WTC11 (cell line): ENCODE data around the gene ADAM8. TPM values are rescaled to one million over a fixed set of nuclear protein-coding genes. Genes with fewer than 3 reads are reported as not detected.

Source experiments
- ATAC-seq: fragments of 200-7000 bp; cut with Tn5 transposase; 2 replicates; pipeline ENCODE4 v1.10.0; 2021; ENCODE audit warnings: mild to moderate bottlenecking, moderate library complexity
- CTCF ChIA-PET: fragments of 300-600 bp; sonication (Branson Sonifier 250); formaldehyde crosslinking; loops from one replicate; lab custom pipeline; 2021; ENCODE audit warnings: antibody characterized with exemption; lab: Charles Lee
- POLR2A ChIA-PET: fragments of 350-600 bp; sonication (Branson Sonifier 250); formaldehyde crosslinking; loops from one replicate; lab custom pipeline; 2021; ENCODE audit warnings: antibody characterized with exemption; lab: Charles Lee
- DNase-seq: peaks from one replicate; pipeline ENCODE4 v3.0.0; 2021; ENCODE audit warnings: low spot score
- H3K27ac Mint-ChIP-seq: 2 replicates; pipeline ENCODE4 v1.8.0; 2021; ENCODE audit warnings: mixed read lengths
- H3K27me3 Mint-ChIP-seq: 2 replicates; pipeline ENCODE4 v1.8.0; 2021; ENCODE audit warnings: low read depth, mild to moderate bottlenecking, moderate library complexity, mixed read lengths
- H3K36me3 Mint-ChIP-seq: 2 replicates; pipeline ENCODE4 v1.8.0; 2021; ENCODE audit warnings: mixed read lengths
- H3K4me1 Mint-ChIP-seq: 2 replicates; pipeline ENCODE4 v1.8.0; 2022; ENCODE audit warnings: mixed read lengths
- H3K4me3 Mint-ChIP-seq: 2 replicates; pipeline ENCODE4 v1.8.0; 2021; ENCODE audit warnings: mild to moderate bottlenecking, moderate library complexity, mixed read lengths
- H3K9me3 Mint-ChIP-seq: 2 replicates; pipeline ENCODE4 v1.8.0; 2021; ENCODE audit warnings: mixed read lengths
- ATF1 ChIP-seq: sonication (generic); formaldehyde crosslinking; IDR thresholded peaks from 2 replicates; pipeline ENCODE4 v1.8.1; 2023; ENCODE audit warnings: mild to moderate bottlenecking, moderate library complexity, missing genetic modification reagents
- CBFB ChIP-seq: sonication (generic); formaldehyde crosslinking; IDR thresholded peaks from 2 replicates; pipeline ENCODE4 v1.8.1; 2022; ENCODE audit warnings: mild to moderate bottlenecking, low read depth, missing genetic modification reagents
- ELF4 ChIP-seq: sonication (generic); formaldehyde crosslinking; IDR thresholded peaks from 2 replicates; pipeline ENCODE4 v1.8.1; 2022; ENCODE audit warnings: low read depth, mild to moderate bottlenecking, moderate library complexity, missing genetic modification reagents
- ESRRA ChIP-seq: sonication (generic); formaldehyde crosslinking; IDR thresholded peaks from 2 replicates; pipeline ENCODE4 v1.8.1; 2022; ENCODE audit warnings: mild to moderate bottlenecking, missing genetic modification reagents, borderline replicate concordance
- ETV6 ChIP-seq: sonication (generic); formaldehyde crosslinking; IDR thresholded peaks from 2 replicates; pipeline ENCODE4 v1.8.1; 2022; ENCODE audit warnings: mild to moderate bottlenecking, missing genetic modification reagents
- FOXJ3 ChIP-seq: sonication (generic); formaldehyde crosslinking; IDR thresholded peaks from 2 replicates; pipeline ENCODE4 v1.9.0; 2021; ENCODE audit warnings: missing genetic modification reagents, mild to moderate bottlenecking, borderline replicate concordance
- HMGA2 ChIP-seq: fragments of 250-450 bp; sonication (Bioruptor Pico); IDR thresholded peaks from 2 replicates; pipeline ENCODE4 v1.4.0; 2021; ENCODE audit warnings: mild to moderate bottlenecking, moderate library complexity
- JUN ChIP-seq: sonication (generic); formaldehyde crosslinking; IDR thresholded peaks from 2 replicates; pipeline ENCODE4 v1.8.0; 2023; ENCODE audit warnings: mild to moderate bottlenecking, missing genetic modification reagents
- NFYB ChIP-seq: sonication (generic); formaldehyde crosslinking; conservative IDR thresholded peaks from 2 replicates; pipeline ENCODE4 v1.8.0; 2022; ENCODE audit warnings: low read depth, missing genetic modification reagents
- PRRX2 ChIP-seq: fragments of 250-450 bp; sonication (Bioruptor Pico); IDR thresholded peaks from 2 replicates; pipeline ENCODE4 v1.8.0; 2021; ENCODE audit warnings: mild to moderate bottlenecking
- SP1 ChIP-seq: sonication (generic); formaldehyde crosslinking; conservative IDR thresholded peaks from 2 replicates; pipeline ENCODE4 v1.8.1; 2022; ENCODE audit warnings: missing genetic modification reagents
- ZNF138 ChIP-seq: sonication (generic); formaldehyde crosslinking; conservative IDR thresholded peaks from 2 replicates; pipeline ENCODE4 v1.8.1; 2022; ENCODE audit warnings: mild to moderate bottlenecking, moderate library complexity, missing genetic modification reagents
- ZNF396 ChIP-seq: fragments of 250-450 bp; sonication (Bioruptor Pico); IDR thresholded peaks from 2 replicates; pipeline ENCODE4 v1.8.0; 2021; ENCODE audit warnings: mild to moderate bottlenecking, moderate library complexity, borderline replicate concordance
- total RNA-seq: library from RNA; stranded (reverse); gene quantifications from 3 replicates; pipeline ENCODE4 v1.2.3, GENCODE V29; 2021
- TF ChIP-seq, protein P1 (sequence below): fragments of 250-450 bp; sonication (Bioruptor Pico); IDR thresholded peaks from 2 replicates; pipeline ENCODE4 v1.9.0; 2021; ENCODE audit warnings: mild to moderate bottlenecking
- TF ChIP-seq, protein P2 (sequence below): sonication (generic); formaldehyde crosslinking; IDR thresholded peaks from 2 replicates; pipeline ENCODE4 v1.8.1; 2022; ENCODE audit warnings: missing genetic modification reagents, borderline replicate concordance
- TF ChIP-seq, protein P3 (sequence below): fragments of 250-450 bp; sonication (Bioruptor Pico); IDR thresholded peaks from 2 replicates; pipeline ENCODE4 v1.9.0; 2021; ENCODE audit warnings: moderate library complexity, mild to moderate bottlenecking, inconsistent platforms, borderline replicate concordance
- TF ChIP-seq, protein P4 (sequence below): sonication (generic); formaldehyde crosslinking; IDR thresholded peaks from 2 replicates; pipeline ENCODE4 v1.8.1; 2023; ENCODE audit warnings: mild to moderate bottlenecking, missing genetic modification reagents
- TF ChIP-seq, protein P5 (sequence below): sonication (generic); formaldehyde crosslinking; IDR thresholded peaks from 2 replicates; pipeline ENCODE4 v1.8.0; 2023; ENCODE audit warnings: mild to moderate bottlenecking, missing genetic modification reagents
- TF ChIP-seq, protein P6 (sequence below): sonication (generic); formaldehyde crosslinking; IDR thresholded peaks from 2 replicates; pipeline ENCODE4 v1.8.0; 2023; ENCODE audit warnings: missing genetic modification reagents

ADAM8 gene
- total RNA-seq, 1 experiment from 2014 or later = 7.2 TPM

DNA sequence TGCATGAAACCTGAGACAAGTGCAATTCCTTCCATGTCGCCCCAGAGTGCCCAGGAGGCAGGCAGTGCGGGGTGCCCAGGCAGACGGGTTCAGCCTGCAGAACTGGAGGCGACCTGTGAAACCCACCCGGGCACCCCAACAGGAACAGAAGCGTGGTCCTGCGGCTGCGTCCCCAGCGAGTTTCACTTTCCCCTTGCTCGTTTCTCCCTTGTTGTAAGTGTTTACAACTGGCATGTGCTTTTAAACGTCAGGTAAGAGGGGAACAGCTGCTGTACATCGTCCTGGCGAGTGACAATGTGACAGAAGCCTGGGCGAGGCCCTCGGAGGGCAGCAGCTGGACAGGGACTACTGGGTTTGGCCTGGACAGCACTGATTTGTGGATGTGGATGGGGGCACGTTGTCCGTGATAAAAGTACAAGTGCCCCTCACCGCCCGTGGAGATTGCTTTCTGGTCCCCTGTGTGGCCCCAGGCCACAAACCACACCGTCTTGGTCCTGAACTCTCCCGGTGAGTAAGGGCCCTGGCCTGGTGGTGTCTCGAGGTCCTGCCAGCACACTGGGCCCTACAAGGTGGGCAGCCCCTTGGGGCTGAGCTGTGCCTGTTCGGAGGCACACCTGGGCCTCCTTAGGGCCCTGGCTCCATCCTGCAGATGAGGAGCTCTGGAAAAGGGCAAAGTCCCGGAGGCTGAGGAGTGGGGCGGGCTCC lies 35.0 kb downstream of the ADAM8 start (continued):
- TF ChIP-seq, protein P1, sequence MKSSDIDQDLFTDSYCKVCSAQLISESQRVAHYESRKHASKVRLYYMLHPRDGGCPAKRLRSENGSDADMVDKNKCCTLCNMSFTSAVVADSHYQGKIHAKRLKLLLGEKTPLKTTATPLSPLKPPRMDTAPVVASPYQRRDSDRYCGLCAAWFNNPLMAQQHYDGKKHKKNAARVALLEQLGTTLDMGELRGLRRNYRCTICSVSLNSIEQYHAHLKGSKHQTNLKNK = no peak
- TF ChIP-seq FOXJ3 (CRISPR knock-in tag) (no peak), JUN (CRISPR knock-in tag) (no peak), ZNF138 (no peak)

DNA sequence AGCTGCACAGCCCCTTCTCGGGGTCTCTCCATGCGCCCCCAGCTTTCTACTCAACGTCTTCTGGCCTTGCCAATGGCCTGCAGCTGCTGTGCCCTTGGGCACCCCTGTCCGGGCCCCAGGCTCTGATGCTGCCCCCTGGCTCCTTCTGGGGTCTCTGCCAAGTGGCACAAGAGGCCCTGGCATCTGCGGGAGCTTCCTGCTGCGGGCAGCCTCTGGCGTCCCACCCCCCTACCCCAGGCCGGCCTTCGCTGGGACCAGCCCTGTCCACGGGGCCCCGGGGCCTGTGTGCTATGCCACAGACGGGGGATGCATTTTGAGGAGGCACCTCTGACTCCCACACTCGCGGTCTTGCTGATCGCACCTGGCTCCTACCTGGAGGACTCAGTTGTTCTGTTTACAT lies 36.7 kb downstream of the ADAM8 start:
- Mint-ChIP-seq H3K36me3 (peaks cover 11% of the 10 kb centered on the region), H3K27me3 (peaks cover 34% of the 10 kb centered on the region), H3K4me3 (no peak overlapping the region), H3K9me3 (no peaks in the 10 kb centered on the region), H3K27ac (no peak overlapping the region), H3K4me1 (peaks cover 34% of the 10 kb centered on the region)
- no peak for TF ChIP-seq ELF4 (CRISPR knock-in tag)
- TF ChIP-seq, protein P2, sequence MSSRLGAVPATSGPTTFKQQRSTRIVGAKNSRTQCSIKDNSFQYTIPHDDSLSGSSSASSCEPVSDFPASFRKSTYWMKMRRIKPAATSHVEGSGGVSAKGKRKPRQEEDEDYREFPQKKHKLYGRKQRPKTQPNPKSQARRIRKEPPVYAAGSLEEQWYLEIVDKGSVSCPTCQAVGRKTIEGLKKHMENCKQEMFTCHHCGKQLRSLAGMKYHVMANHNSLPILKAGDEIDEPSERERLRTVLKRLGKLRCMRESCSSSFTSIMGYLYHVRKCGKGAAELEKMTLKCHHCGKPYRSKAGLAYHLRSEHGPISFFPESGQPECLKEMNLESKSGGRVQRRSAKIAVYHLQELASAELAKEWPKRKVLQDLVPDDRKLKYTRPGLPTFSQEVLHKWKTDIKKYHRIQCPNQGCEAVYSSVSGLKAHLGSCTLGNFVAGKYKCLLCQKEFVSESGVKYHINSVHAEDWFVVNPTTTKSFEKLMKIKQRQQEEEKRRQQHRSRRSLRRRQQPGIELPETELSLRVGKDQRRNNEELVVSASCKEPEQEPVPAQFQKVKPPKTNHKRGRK (CRISPR knock-in tag) = no peak
- TF ChIP-seq, protein P3, sequence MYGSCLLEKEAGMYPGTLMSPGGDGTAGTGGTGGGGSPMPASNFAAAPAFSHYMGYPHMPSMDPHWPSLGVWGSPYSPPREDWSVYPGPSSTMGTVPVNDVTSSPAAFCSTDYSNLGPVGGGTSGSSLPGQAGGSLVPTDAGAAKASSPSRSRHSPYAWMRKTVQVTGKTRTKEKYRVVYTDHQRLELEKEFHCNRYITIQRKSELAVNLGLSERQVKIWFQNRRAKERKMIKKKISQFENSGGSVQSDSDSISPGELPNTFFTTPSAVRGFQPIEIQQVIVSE (CRISPR knock-in tag) = no peak
- ATAC-seq = no peak
- POLR2A ChIA-PET = no interaction called here
- CTCF ChIA-PET = interaction anchor here (1.0 kb wide), 1 partner anchor 27 kb away, joined by 3 read pairs; no protein-coding TSS in a partner anchor
- no peak for DNase-seq

DNA sequence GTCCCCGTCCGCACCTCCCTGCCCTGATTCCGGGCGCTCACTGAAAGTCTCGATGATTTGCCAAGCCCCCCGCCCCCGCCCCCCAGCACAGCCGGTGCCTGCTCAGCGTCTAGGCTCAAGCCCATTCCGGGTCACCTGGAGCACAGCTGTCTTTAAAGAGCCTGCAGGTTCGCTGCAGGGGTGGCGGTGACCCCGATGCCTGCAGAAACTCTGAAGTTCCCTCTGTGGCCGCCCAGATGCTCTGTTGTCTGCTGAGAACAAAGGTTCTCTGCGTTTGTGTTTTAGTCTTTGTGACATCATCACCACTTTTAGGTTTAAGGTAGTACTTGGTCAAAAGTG lies 38.2 kb downstream of the ADAM8 start:
- no peaks in the 10 kb centered on the region for H3K9me3 Mint-ChIP-seq
- peaks cover 11% of the 10 kb centered on the region for H3K36me3 Mint-ChIP-seq
- ATAC-seq (no peak), DNase-seq (no peak)
- peaks cover 33% of the 10 kb centered on the region for H3K4me1 Mint-ChIP-seq
- POLR2A ChIA-PET = no interaction called here
- peak overlapping the region; percentile 71 for H3K4me3 Mint-ChIP-seq
- no peak overlapping the region for H3K27ac Mint-ChIP-seq
- no peak for TF ChIP-seq PRRX2
- TF ChIP-seq ETV6 (CRISPR knock-in tag) = no peak
- TF ChIP-seq ESRRA (CRISPR knock-in tag) = no peak
- TF ChIP-seq, protein P1 = no peak
- no peak for TF ChIP-seq FOXJ3 (CRISPR knock-in tag)
- 0 out of 2 replicates have a peak, but pooled peaks have one; percentile 4 for TF ChIP-seq SP1 (CRISPR knock-in tag)
- TF ChIP-seq CBFB (CRISPR knock-in tag) = no peak
- TF ChIP-seq ZNF396 = no peak
- TF ChIP-seq NFYB (CRISPR knock-in tag) = no peak
- peaks cover 47% of the 10 kb centered on the region for H3K27me3 Mint-ChIP-seq
- CTCF ChIA-PET = interaction anchor here (0.8 to 1.4 kb wide), 2 partner anchors 9 to 97 kb away, joined by 3 to 6 read pairs; no protein-coding TSS in a partner anchor

DNA sequence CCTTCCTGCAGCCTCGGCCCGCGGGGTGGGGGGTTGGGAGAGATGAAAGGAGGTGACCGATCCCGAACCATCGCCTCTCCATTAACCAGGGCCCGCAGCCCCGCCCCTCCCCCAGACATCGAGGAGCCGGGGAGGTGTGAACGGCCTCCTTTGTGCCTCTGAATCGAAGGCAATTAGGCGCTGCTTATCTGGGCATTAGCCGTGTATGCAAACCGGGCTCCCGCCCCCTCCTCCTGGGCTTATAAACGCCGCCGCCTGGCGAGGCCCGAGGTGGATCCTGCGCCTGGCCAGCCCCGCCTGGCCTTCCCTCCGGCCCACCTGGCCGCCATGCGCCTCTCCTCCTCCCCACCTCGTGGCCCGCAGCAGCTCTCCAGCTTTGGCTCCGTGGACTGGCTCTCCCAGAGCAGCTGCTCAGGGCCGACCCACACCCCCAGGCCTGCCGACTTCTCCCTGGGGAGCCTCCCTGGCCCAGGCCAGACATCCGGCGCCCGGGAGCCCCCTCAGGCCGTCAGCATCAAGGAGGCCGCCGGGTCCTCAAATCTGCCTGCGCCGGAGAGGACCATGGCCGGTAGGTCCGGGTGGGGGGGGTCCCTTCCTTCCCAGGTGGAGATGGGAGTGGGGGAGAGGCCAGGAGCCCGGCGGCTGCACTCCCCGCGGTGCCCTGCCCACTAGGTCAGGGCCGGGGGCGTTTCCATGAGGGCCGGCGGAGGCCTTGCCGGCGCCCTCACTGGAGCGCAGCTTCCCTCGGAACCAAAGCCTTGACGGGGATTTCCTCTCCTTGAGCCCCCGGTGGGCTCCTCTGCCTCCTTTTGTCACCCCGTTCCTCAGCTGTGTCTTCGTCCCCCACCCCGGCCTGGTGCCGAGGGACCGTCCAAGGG lies 38.8 kb downstream of the ADAM8 start, which contains the start of gene VENTX:
TSS of gene VENTX (plus strand) at position 268 of the 878 bp plus-strand sequence. CDS start at position 328, 60 bp downstream.
- ATAC-seq (peak; percentile 50), DNase-seq (peak; percentile 84)
- Mint-ChIP-seq H3K4me3 (peak within 1 kb of the TSS; percentile 71), H3K27me3 (peaks cover 52% of the 10 kb centered on the region), H3K27ac (no peak within 1 kb of the TSS), H3K4me1 (peaks cover 33% of the 10 kb centered on the region), H3K9me3 (no peaks in the 10 kb centered on the region), H3K36me3 (peaks cover 11% of the 10 kb centered on the region)
- ChIA-PET POLR2A (no interaction called here), CTCF (interaction anchor here (0.8 to 1.4 kb wide), 2 partner anchors 9 to 97 kb away, joined by 3 to 6 read pairs; no protein-coding TSS in a partner anchor)
- no peak for TF ChIP-seq ATF1 (CRISPR knock-in tag)
- no peak for TF ChIP-seq HMGA2 (CRISPR knock-in tag)
- TF ChIP-seq, protein P4, sequence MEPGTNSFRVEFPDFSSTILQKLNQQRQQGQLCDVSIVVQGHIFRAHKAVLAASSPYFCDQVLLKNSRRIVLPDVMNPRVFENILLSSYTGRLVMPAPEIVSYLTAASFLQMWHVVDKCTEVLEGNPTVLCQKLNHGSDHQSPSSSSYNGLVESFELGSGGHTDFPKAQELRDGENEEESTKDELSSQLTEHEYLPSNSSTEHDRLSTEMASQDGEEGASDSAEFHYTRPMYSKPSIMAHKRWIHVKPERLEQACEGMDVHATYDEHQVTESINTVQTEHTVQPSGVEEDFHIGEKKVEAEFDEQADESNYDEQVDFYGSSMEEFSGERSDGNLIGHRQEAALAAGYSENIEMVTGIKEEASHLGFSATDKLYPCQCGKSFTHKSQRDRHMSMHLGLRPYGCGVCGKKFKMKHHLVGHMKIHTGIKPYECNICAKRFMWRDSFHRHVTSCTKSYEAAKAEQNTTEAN (CRISPR knock-in tag) = peak; percentile 96
- TF ChIP-seq, protein P5, sequence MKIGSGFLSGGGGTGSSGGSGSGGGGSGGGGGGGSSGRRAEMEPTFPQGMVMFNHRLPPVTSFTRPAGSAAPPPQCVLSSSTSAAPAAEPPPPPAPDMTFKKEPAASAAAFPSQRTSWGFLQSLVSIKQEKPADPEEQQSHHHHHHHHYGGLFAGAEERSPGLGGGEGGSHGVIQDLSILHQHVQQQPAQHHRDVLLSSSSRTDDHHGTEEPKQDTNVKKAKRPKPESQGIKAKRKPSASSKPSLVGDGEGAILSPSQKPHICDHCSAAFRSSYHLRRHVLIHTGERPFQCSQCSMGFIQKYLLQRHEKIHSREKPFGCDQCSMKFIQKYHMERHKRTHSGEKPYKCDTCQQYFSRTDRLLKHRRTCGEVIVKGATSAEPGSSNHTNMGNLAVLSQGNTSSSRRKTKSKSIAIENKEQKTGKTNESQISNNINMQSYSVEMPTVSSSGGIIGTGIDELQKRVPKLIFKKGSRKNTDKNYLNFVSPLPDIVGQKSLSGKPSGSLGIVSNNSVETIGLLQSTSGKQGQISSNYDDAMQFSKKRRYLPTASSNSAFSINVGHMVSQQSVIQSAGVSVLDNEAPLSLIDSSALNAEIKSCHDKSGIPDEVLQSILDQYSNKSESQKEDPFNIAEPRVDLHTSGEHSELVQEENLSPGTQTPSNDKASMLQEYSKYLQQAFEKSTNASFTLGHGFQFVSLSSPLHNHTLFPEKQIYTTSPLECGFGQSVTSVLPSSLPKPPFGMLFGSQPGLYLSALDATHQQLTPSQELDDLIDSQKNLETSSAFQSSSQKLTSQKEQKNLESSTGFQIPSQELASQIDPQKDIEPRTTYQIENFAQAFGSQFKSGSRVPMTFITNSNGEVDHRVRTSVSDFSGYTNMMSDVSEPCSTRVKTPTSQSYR (CRISPR knock-in tag) = peak; percentile 73
- TF ChIP-seq, protein P6, sequence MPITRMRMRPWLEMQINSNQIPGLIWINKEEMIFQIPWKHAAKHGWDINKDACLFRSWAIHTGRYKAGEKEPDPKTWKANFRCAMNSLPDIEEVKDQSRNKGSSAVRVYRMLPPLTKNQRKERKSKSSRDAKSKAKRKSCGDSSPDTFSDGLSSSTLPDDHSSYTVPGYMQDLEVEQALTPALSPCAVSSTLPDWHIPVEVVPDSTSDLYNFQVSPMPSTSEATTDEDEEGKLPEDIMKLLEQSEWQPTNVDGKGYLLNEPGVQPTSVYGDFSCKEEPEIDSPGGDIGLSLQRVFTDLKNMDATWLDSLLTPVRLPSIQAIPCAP = peak; percentile 82
